Progenitor cell of endocrine pancreas (in vitro differentiated cells): Measurements from ENCODE around the gene SRSF8. TPM values are rescaled to one million over a fixed set of nuclear protein-coding genes. Genes with fewer than 3 reads are reported as not detected.
A peak's percentile ranks its signal among the peaks of the same experiment; 100 is the strongest.

Experiments used
- DNase-seq: peaks from one replicate; pipeline ENCODE4 v3.0.0; 2021; ENCODE audit warnings: low spot score; ENCODE audit not compliant: unreplicated experiment
- H3K27ac Mint-ChIP-seq: 2 replicates; pipeline ENCODE4 v1.8.0; 2021; ENCODE audit warnings: mild to moderate bottlenecking, moderate library complexity, mixed read lengths
- H3K27me3 Mint-ChIP-seq: 2 replicates; pipeline ENCODE4 v1.8.0; 2021; ENCODE audit warnings: mixed read lengths
- H3K36me3 Mint-ChIP-seq: 2 replicates; pipeline ENCODE4 v1.8.0; 2022; ENCODE audit warnings: mixed read lengths; ENCODE audit not compliant: insufficient read depth
- H3K4me1 Mint-ChIP-seq: 2 replicates; pipeline ENCODE4 v1.8.0; 2021; ENCODE audit warnings: low read depth, mixed read lengths
- H3K4me3 Mint-ChIP-seq: 2 replicates; pipeline ENCODE4 v1.8.0; 2021; ENCODE audit warnings: low read depth, mild to moderate bottlenecking, moderate library complexity, mixed read lengths
- H3K9me3 Mint-ChIP-seq: 2 replicates; pipeline ENCODE4 v1.8.0; 2021; ENCODE audit warnings: low read depth, mixed read lengths
- total RNA-seq: library from RNA; stranded (reverse); gene quantifications from 2 replicates; pipeline ENCODE4 v1.2.1, GENCODE V29; 2021
- TF ChIP-seq, protein P1 (sequence below): fragments of 200-600 bp; sonication (generic); IDR thresholded peaks from one replicate; pipeline ENCODE4 v1.5.0; 2021; ENCODE audit warnings: antibody characterized with exemption, mild to moderate bottlenecking; ENCODE audit not compliant: unreplicated experiment

Gene SRSF8
- total RNA-seq, 1 donor from 2014 or later, result 43.4 TPM

DNA sequence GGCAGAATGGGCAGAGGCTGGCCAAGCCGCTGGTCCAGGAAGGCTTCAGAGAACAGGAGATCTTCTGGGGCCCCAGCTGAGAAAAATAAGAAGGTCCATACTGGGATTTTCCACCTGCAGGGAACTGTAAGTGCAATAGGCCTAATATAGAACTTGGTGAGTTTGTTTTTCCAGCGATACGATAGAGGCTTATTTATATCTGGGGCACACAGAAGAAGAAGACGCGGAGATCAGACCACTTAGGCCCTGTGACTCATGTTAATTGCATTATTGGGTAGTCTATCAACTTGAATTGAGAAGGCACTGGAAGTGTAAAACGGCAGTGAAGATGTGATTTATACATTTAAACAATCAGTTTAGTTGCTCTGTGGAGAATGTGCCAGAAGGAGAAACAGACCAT lies 7.7 kb upstream of the SRSF8 start:
- no peaks in the 10 kb centered on the region for H3K4me1 Mint-ChIP-seq
- H3K27ac Mint-ChIP-seq, result no peak overlapping the region
- no peak for DNase-seq
- TF ChIP-seq, protein P1, sequence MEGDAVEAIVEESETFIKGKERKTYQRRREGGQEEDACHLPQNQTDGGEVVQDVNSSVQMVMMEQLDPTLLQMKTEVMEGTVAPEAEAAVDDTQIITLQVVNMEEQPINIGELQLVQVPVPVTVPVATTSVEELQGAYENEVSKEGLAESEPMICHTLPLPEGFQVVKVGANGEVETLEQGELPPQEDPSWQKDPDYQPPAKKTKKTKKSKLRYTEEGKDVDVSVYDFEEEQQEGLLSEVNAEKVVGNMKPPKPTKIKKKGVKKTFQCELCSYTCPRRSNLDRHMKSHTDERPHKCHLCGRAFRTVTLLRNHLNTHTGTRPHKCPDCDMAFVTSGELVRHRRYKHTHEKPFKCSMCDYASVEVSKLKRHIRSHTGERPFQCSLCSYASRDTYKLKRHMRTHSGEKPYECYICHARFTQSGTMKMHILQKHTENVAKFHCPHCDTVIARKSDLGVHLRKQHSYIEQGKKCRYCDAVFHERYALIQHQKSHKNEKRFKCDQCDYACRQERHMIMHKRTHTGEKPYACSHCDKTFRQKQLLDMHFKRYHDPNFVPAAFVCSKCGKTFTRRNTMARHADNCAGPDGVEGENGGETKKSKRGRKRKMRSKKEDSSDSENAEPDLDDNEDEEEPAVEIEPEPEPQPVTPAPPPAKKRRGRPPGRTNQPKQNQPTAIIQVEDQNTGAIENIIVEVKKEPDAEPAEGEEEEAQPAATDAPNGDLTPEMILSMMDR, result no peak
- H3K36me3 Mint-ChIP-seq, result no peaks in the 10 kb centered on the region
- H3K27me3 Mint-ChIP-seq, result peaks cover 29% of the 10 kb centered on the region
- no peak overlapping the region for H3K4me3 Mint-ChIP-seq
- no peaks in the 10 kb centered on the region for H3K9me3 Mint-ChIP-seq

DNA sequence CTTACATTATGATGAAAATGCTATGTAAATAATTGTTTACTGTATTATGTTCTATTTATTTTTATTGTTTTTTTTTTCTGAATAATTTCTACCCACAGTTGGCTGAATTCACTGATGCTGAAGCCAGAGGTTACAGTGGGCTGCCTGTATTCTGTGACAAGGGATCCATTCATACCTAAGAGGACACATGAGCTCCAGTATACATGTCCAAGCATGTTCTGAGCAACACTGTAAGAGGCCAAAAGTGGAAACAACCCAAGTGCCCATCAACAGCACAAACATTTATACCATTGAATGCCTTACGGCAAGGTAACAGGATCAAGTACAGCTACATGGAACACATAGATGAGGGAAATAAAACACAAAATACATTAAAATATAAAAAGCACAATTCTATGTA lies 1.4 kb upstream of the SRSF8 start:
- H3K4me1 Mint-ChIP-seq, result peaks cover 12% of the 10 kb centered on the region
- H3K27me3 Mint-ChIP-seq, result peaks cover 11% of the 10 kb centered on the region
- TF ChIP-seq, protein P1, result no peak
- H3K36me3 Mint-ChIP-seq, result peaks cover 3% of the 10 kb centered on the region
- no peak overlapping the region for H3K4me3 Mint-ChIP-seq
- no peaks in the 10 kb centered on the region for H3K9me3 Mint-ChIP-seq
- H3K27ac Mint-ChIP-seq, result no peak overlapping the region
- DNase-seq, result no peak

DNA sequence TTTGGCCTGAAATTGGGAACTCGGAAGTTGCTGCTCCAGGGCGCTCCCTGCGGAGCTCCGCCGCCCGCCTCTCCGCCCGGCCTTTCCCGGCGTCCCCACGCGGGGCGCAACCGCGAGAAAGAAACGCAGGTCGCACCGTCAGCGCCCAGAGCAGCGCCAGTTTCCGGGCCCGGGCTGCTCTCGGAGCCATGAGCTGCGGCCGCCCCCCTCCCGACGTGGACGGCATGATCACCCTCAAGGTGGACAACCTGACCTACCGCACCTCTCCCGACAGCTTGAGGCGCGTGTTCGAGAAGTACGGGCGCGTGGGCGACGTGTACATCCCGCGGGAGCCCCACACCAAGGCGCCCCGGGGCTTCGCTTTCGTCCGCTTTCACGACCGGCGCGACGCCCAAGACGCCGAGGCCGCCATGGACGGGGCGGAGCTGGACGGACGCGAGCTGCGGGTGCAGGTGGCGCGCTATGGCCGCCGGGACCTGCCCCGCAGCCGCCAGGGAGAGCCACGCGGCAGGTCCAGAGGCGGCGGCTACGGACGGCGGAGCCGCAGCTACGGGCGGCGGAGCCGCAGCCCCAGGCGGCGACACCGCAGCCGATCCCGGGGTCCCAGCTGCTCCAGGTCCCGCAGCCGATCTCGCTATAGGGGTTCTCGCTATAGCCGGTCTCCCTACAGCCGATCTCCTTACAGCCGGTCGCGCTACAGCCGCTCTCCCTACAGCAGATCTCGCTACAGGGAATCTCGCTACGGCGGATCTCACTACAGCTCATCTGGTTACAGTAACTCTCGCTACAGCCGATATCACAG lies 521 bp downstream of the SRSF8 start:
- peaks cover 8% of the 10 kb centered on the region for H3K36me3 Mint-ChIP-seq
- H3K4me1 Mint-ChIP-seq, result peaks cover 14% of the 10 kb centered on the region
- TF ChIP-seq, protein P1, result peak; percentile 61
- H3K9me3 Mint-ChIP-seq, result peaks cover 6% of the 10 kb centered on the region
- peak; percentile 77 for DNase-seq
- peak overlapping the region; percentile 98 for H3K27ac Mint-ChIP-seq
- peak overlapping the region; percentile 96 for H3K4me3 Mint-ChIP-seq
- H3K27me3 Mint-ChIP-seq, result peaks cover 7% of the 10 kb centered on the region

DNA sequence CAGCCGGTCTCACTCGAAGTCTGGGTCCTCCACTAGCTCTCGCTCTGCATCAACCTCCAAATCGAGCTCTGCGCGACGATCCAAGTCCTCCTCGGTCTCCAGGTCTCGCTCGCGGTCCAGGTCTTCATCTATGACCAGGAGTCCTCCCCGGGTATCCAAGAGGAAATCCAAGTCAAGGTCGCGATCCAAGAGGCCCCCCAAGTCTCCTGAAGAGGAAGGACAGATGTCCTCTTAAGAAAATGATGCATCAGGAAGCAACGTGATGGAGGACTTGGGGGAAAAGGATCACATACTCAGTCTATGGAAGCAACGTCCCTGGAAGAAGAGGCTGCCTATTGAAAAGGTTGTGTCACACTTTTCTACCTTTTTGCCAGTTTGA lies 1.1 kb downstream of the SRSF8 start:
- H3K4me3 Mint-ChIP-seq, result peak overlapping the region; percentile 96
- peak overlapping the region; percentile 98 for H3K27ac Mint-ChIP-seq
- TF ChIP-seq, protein P1, result no peak
- peaks cover 6% of the 10 kb centered on the region for H3K9me3 Mint-ChIP-seq
- H3K4me1 Mint-ChIP-seq, result peaks cover 14% of the 10 kb centered on the region
- peaks cover 1% of the 10 kb centered on the region for H3K27me3 Mint-ChIP-seq
- peaks cover 8% of the 10 kb centered on the region for H3K36me3 Mint-ChIP-seq
- DNase-seq, result no peak

DNA sequence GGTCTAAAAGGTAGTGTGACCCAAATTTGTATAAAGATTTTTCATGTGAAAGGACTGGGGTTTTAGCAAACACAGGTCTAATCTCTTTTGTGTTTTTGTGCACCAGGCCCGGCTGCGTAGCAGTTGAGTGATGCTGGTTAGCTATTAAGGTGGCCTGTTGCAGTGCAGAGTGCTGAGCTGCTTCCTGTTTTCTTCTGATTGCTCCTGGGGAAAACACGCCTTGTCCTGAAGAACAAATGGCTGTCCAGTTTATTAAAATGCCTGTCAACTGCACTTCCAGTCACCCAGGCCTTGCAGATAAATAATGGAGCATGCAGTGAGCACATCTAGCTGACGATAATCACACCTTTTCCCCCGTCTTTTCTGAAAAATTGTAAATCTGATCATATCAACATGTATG lies 1.8 kb downstream of the SRSF8 start:
- TF ChIP-seq, protein P1, result no peak
- Mint-ChIP-seq H3K36me3 (peaks cover 8% of the 10 kb centered on the region), H3K27me3 (no peaks in the 10 kb centered on the region), H3K27ac (peak overlapping the region; percentile 98), H3K9me3 (peaks cover 6% of the 10 kb centered on the region), H3K4me1 (peaks cover 14% of the 10 kb centered on the region), H3K4me3 (peak overlapping the region; percentile 96)
- DNase-seq, result no peak
